Caco-2 (cell line): Measurements from ENCODE around the gene MAN1B1. TPM values are rescaled to one million over a fixed set of nuclear protein-coding genes. Genes with fewer than 3 reads are reported as not detected.

Experiments used
- BruUV-seq: library from RNA; stranded (reverse); fragments of 400-500 nt; replicated peaks from 2 replicates; lab custom pipeline; 2021; lab: Mats Ljungman, UMichigan
- CTCF ChIA-PET: fragments of 300-600 bp; sonication (Branson Sonifier 250); formaldehyde crosslinking; loops from one replicate; lab custom pipeline; 2022; ENCODE audit warnings: antibody characterized with exemption; lab: Charles Lee
- POLR2A ChIA-PET: fragments of 300-600 bp; sonication (Branson Sonifier 250); formaldehyde crosslinking; loops from one replicate; lab custom pipeline; 2022; ENCODE audit warnings: antibody characterized with exemption; lab: Charles Lee
- DNase-seq, 2 experiments: peaks; one replicate each; pipeline versions ENCODE4 v3.0.0 to v3.0.0-alpha.2; 2020 to 2022
- H3K27me3 ChIP-seq: replicated peaks from 2 replicates; pipeline ENCODE4 v1.6.0; 2011; ENCODE audit warnings: low read length; ENCODE audit not compliant: control insufficient read depth, insufficient read depth
- H3K36me3 ChIP-seq: 2 replicates; pipeline ENCODE4 v1.5.1; 2011; ENCODE audit warnings: low read length; ENCODE audit not compliant: control insufficient read depth, insufficient read depth
- H3K4me1 ChIP-seq: fragments of 250-450 bp; sonication (Bioruptor Pico); 2 replicates; pipeline ENCODE4 v1.5.1; 2020; ENCODE audit warnings: mild to moderate bottlenecking
- H3K4me3 ChIP-seq: 2 replicates; pipeline ENCODE4 v1.5.1; 2011; ENCODE audit warnings: low read depth, mild to moderate bottlenecking, control low read depth, low read length
- H3K9me3 ChIP-seq: fragments of 250-450 bp; sonication (Bioruptor Pico); 2 replicates; pipeline ENCODE4 v1.5.1; 2020; ENCODE audit warnings: mild to moderate bottlenecking, moderate library complexity
- H3K27ac Mint-ChIP-seq: one replicate; pipeline ENCODE4 v1.8.0; 2022; ENCODE audit warnings: mixed read lengths; ENCODE audit not compliant: unreplicated experiment
- H3K27me3 Mint-ChIP-seq: one replicate; pipeline ENCODE4 v1.8.0; 2022; ENCODE audit warnings: mixed read lengths; ENCODE audit not compliant: insufficient read depth, unreplicated experiment
- H3K36me3 Mint-ChIP-seq: one replicate; pipeline ENCODE4 v1.8.0; 2022; ENCODE audit warnings: mild to moderate bottlenecking, mixed read lengths; ENCODE audit not compliant: insufficient read depth, unreplicated experiment
- H3K4me1 Mint-ChIP-seq: one replicate; pipeline ENCODE4 v1.8.0; 2022; ENCODE audit warnings: low read depth, mixed read lengths; ENCODE audit not compliant: unreplicated experiment
- H3K4me3 Mint-ChIP-seq: one replicate; pipeline ENCODE4 v1.8.0; 2022; ENCODE audit warnings: mild to moderate bottlenecking, moderate library complexity, mixed read lengths; ENCODE audit not compliant: unreplicated experiment
- H3K9me3 Mint-ChIP-seq: one replicate; pipeline ENCODE4 v1.8.0; 2022; ENCODE audit warnings: mixed read lengths; ENCODE audit not compliant: unreplicated experiment
- CTCF ChIP-seq, 2 experiments: fragments of 200-600 bp in 1 of 2; IDR thresholded peaks; 1 replicate in 1 of 2; 2 replicates in 1 of 2; pipeline versions ENCODE4 v1.5.1 to v1.8.0; 2011 to 2022; ENCODE audit warnings: antibody characterized with exemption in 1 of 2, control low read depth in 1 of 2, inconsistent platforms in 1 of 2, low read depth in 1 of 2, low read length in 1 of 2, mild to moderate bottlenecking in 1 of 2, moderate library complexity in 1 of 2; ENCODE audit not compliant: insufficient read depth in 1 of 2, severe bottlenecking in 1 of 2, unreplicated experiment in 1 of 2
- intact Hi-C: fragments of 100-400 bp; cut with micrococcal nuclease; formaldehyde crosslinking; loops from one replicate; pipeline ENCODE4 v1.10.0; 2022; ENCODE audit not compliant: unreplicated experiment
- total RNA-seq: library from RNA; stranded (reverse); gene quantifications from 2 replicates; pipeline ENCODE4 v1.2.3, GENCODE V29; 2022

MAN1B1 gene
- total RNA-seq, 1 experiment from 2014 or later = 57.7 TPM

DNA sequence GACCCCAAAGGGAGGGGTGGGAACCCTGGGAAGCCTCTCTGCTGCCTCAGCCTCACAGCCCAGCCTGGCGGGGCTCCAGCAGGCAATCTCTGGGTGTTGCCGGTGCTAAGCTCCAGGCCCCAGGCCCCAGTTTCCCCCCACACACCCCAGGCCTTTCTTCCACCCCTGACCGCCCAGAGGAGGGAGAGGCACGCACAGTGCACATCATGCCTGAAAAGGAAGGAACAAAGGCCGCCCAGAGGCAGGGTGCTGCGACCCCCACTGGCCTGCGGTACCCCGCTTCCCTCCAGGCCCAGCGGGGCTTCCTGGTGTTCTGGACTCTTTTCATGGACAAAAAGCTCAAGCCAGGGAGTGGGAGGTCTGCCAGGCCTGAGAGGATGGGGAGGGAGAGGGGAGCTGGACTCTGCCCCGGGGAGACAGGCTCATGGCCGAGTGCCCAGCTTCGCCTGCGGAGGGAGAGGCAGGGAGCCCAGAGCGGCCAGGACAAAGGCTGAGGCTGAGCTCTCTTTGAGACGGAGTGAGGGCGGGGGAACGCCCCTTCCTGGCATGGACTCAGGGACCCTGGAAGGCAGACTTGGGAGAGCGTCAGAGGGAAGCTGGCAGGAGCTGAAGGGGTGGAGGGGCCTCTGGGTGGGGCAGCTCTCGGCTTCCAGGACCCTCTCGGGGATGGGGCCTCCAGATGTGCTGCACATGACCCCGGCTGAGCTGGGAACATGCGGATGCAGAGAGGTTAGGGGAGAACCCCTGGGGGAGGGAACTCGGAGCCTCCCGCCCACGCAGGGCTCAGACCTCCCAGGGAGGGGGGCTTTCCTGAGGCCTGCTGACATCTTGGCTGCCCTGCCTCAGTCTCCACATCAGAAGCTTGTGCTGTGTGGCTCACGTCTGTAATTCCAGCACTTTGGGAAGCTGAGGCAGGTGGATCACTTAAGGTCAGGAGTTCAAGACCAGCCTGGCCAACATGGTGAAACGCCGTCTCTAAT lies 31.1 kb upstream of the MAN1B1 start:
- Histone ChIP-seq H3K4me3 (no peak overlapping the region), H3K9me3 (no peaks in the 10 kb centered on the region), H3K36me3 (no peaks in the 10 kb centered on the region), H3K27me3 (no peaks in the 10 kb centered on the region), H3K4me1 (peaks cover 18% of the 10 kb centered on the region)
- Mint-ChIP-seq H3K27me3 (no peaks in the 10 kb centered on the region), H3K4me3 (peak overlapping the region; percentile 66), H3K4me1 (peaks cover 6% of the 10 kb centered on the region), H3K36me3 (peaks cover 4% of the 10 kb centered on the region), H3K27ac (no peak overlapping the region), H3K9me3 (no peaks in the 10 kb centered on the region)
- intact Hi-C loops = no loop called here
- CTCF ChIA-PET = interaction anchor here (0.6 to 2.8 kb wide), 6 partner anchors 9 to 181 kb away, joined by 3 to 24 read pairs (median 6); partner anchors contain the start of gene NPDC1
- TF ChIP-seq CTCF (IDR thresholded peaks at IDR 0.05; ENCODE audit: insufficient read depth in 1 of 2, low read depth in 1 of 2, low read length in 1 of 2, severe bottlenecking in 1 of 2, unreplicated experiment in 1 of 2) = no peak
- no TSS peak for BruUV-seq
- no peak for DNase-seq
- POLR2A ChIA-PET = no interaction called here

DNA sequence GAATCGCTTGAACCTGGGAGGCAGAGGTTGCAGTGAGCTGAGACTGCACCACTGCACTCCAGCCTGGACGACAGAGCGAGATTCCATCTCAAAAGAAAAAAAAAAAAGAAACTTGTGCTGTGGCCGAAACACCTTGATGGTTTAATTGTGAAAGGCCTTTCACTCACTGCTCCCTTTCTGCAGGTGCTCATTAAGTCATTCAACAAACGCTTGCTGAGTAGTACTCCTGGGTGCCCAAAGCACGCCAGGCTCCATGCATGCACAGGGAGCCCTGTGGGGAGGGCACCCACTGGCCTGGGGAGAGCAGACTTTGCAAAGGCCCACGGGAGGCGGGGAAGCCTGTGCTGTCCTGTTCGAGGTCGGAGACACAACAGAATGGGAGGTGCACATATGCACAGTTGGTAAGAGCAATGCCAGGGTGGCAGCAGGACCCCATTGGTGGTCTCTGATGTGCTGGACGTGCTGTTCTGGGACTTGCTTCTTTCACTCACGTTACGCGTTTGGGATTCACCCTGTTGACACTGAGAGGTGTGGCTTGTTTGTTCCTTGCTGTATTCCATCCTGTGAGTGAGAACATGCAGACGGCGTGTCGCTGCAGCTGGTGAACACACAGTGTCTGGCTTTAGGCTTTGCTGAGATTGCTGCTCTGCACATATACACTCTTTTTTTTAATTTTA lies 29.9 kb upstream of the MAN1B1 start:
- Mint-ChIP-seq H3K4me3 (no peak overlapping the region), H3K27me3 (no peaks in the 10 kb centered on the region), H3K4me1 (peaks cover 6% of the 10 kb centered on the region), H3K9me3 (no peaks in the 10 kb centered on the region), H3K27ac (no peak overlapping the region), H3K36me3 (peaks cover 4% of the 10 kb centered on the region)
- BruUV-seq = no TSS peak
- ChIA-PET POLR2A (no interaction called here), CTCF (interaction anchor here (1.8 to 2.3 kb wide), 2 partner anchors 7 to 13 kb away, joined by 5 to 6 read pairs; partner anchors contain the start of gene SAPCD2)
- Histone ChIP-seq H3K9me3 (no peaks in the 10 kb centered on the region), H3K4me3 (no peak overlapping the region), H3K27me3 (no peaks in the 10 kb centered on the region), H3K4me1 (peaks cover 18% of the 10 kb centered on the region), H3K36me3 (no peaks in the 10 kb centered on the region)
- intact Hi-C loops = no loop called here
- TF ChIP-seq CTCF (IDR thresholded peaks at IDR 0.05; ENCODE audit: insufficient read depth in 1 of 2, low read depth in 1 of 2, low read length in 1 of 2, severe bottlenecking in 1 of 2, unreplicated experiment in 1 of 2) = no peak
- no peak for DNase-seq

DNA sequence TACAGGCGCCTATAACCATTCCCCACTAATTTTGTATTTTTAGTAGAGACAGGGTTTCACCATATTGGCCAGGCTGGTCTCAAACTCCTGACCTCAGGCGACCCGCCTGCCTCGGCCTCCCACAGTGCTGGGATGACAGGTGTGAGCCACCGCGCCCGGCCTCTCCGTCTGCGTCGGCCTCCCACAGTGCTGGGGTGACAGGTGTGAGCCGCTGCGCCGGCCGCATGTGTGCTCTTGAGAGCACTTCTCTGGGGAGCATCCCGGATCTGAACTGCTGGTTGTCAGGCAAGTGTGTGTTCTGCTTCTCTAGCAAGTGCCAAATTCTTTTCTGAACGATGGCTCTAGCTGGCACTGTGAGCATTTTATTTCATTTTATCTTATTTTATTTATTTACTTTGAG lies 29.2 kb upstream of the MAN1B1 start:
- H3K27me3 Mint-ChIP-seq = no peaks in the 10 kb centered on the region
- peaks cover 4% of the 10 kb centered on the region for H3K36me3 Mint-ChIP-seq
- no peaks in the 10 kb centered on the region for H3K36me3 ChIP-seq
- no peak for DNase-seq
- no peaks in the 10 kb centered on the region for H3K9me3 ChIP-seq
- intact Hi-C loops = no loop called here
- H3K4me3 Mint-ChIP-seq = no peak overlapping the region
- no peak overlapping the region for H3K4me3 ChIP-seq
- H3K4me1 ChIP-seq = peaks cover 18% of the 10 kb centered on the region
- ChIA-PET CTCF (interaction anchor here (1.0 to 2.3 kb wide), 2 partner anchors 11 to 13 kb away, joined by 3 to 6 read pairs; partner anchors contain the start of gene SAPCD2), POLR2A (no interaction called here)
- no TSS peak for BruUV-seq
- no peaks in the 10 kb centered on the region for H3K27me3 ChIP-seq
- H3K9me3 Mint-ChIP-seq = no peaks in the 10 kb centered on the region
- no peak overlapping the region for H3K27ac Mint-ChIP-seq
- TF ChIP-seq CTCF (IDR thresholded peaks at IDR 0.05; ENCODE audit: insufficient read depth in 1 of 2, low read depth in 1 of 2, low read length in 1 of 2, severe bottlenecking in 1 of 2, unreplicated experiment in 1 of 2) = no peak
- peaks cover 6% of the 10 kb centered on the region for H3K4me1 Mint-ChIP-seq
